Neural progenitor cell (in vitro differentiated cells): ENCODE measurements around the gene KCNK17.

Experiments used
- CTCF ChIP-seq: fragments of 200-600 bp; sonication (generic); IDR thresholded peaks from 2 replicates; pipeline ENCODE4 v1.5.1; 2017; ENCODE audit warnings: antibody characterized with exemption, mild to moderate bottlenecking
- EZH2 ChIP-seq: fragments of 200-600 bp; sonication (generic); IDR thresholded peaks from 2 replicates; pipeline ENCODE4 v1.6.1; 2017; ENCODE audit warnings: antibody characterized with exemption, mild to moderate bottlenecking, moderate library complexity
- EZH2phosphoT487 ChIP-seq: fragments of 200-600 bp; sonication (generic); IDR thresholded peaks from 2 replicates; pipeline ENCODE4 v1.6.1; 2017; ENCODE audit warnings: antibody characterized with exemption

GRCh38 chr6:39266375-39266774 lies 47.8 kb downstream of the KCNK17 start:
- TF ChIP-seq EZH2phosphoT487 (no peak), CTCF (no peak), EZH2 (no peak)
